Measurements from ENCODE around the gene HAUS2.
"Not testable (repeated sequence)": the region's sequence is repeated elsewhere in the genome, so short reads cannot be mapped to it uniquely, and the experiment has no call there.

The HAUS2 gene

DNA sequence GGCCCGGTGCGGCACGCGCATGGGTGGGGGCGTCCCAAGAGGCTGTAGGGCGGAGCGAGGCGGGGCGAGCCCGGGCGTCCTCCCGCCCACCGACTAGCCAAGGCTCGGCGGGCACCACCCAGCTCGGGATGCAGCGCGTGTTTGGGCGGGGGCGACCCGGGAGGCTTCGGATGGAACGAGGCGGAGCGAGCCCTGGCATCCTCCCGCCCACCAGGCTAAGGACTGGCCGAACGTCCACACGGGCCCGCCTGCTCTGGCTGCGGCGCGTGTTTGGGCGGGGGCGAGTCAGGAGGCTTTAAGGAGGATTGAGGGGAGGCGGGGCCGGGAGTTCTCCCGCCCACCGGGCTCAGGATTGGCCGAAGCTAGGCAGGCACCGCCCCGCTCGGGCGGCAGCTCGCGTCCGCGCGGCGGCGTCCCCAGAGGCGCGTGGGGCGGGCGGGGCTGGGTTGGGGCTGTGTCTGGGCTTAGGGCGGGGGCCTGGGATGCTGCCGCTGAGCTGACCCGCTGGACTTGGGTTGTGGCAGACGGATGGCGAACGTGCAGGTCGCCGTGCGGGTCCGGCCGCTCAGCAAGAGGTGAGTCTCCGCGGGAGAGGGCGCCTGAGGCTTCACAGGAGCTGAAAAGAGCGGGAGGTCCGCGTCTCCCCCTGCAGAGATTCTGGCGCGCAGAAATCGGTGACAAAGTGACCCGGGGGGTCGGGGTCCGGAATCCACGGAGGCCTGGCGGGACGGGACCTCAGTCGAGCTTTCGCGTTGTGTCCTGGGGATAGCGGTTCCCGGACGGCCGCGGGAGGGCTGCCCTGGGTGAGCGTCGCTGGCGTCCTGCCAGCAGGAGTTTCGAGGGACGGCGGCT lies 26.8 kb downstream of the HAUS2 start, which contains the start of gene STARD9:
Gene STARD9 (plus strand): TSS at position 419 of the 852 bp plus-strand sequence. CDS start 110 bp downstream, at position 529.
- peak; percentile 99 for DNase-seq (ENCODE audit: low spot score)

DNA sequence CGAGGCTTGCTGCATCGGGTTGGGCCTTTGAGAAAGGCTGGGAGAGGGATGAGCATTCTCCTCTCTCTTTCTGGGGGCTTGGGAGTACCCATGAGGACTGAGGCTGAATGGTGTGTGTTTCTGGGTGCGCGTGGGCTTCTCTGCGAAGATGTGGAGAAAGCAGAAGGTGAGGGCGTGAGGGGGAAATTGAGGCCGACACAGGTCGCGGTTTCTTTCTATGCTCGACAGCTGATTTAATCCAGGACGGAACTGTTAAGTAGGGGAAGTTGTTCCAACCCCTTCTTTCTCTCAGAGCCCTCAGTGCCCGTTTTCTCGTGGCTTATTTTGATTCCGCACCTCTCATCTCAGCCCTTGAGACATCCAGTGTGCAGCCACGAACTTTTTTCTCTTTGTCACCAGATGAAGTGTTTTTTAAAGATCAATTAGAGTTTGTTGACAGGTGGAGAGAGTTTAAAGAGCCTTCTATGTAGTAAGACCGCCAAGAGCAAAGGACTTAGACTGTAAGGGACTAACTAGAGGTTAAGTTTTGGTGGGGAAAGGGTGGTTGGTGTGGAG lies 27.5 kb downstream of the HAUS2 start:
- DNase-seq (ENCODE audit: low spot score) = peak; percentile 20

DNA sequence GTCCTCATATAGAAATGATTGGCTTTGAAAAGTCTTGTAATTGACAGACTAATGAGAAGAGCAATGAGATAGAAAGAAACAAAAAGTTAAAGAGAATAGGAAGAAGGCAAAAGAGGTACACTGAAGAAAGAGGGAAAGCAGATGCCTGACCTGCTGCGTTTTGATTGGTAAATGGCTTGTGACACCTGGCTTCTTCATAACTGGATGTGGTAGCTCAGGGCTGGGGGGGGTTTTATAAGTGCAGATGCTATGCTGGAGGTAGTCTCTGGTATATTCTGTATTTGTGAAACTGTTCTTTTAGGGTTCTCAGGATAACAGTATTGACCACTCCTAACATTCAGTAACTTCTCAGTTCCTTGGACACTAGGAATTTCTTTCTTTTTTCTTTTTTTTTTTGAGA lies 28.1 kb downstream of the HAUS2 start:
- DNase-seq (ENCODE audit: low spot score) = no peak

DNA sequence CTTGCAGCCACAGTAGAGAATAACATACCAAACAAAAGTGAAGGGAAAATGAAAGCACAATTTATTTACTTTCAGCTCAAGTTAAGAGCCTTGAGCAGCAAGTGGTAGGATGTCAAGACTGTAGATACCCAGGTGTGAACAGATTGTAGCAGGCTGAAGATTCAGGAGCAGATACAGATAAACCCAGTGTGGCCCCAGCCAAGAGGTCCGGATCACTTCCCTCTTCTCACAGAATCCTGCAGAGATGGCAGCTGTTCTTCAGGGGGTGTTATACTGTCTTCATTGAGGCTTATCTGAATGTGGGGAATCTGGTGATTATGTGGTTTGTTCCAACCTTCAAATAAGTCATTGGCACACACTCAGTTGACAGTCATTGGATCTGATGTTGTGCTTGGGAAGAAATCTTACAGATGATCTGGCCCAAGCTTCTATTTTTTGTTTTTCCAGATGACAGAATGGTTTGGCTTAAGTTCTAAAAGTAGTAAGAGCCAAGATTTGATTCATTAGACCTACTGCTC lies 28.9 kb downstream of the HAUS2 start:
- DNase-seq (ENCODE audit: low spot score) = no peak

DNA sequence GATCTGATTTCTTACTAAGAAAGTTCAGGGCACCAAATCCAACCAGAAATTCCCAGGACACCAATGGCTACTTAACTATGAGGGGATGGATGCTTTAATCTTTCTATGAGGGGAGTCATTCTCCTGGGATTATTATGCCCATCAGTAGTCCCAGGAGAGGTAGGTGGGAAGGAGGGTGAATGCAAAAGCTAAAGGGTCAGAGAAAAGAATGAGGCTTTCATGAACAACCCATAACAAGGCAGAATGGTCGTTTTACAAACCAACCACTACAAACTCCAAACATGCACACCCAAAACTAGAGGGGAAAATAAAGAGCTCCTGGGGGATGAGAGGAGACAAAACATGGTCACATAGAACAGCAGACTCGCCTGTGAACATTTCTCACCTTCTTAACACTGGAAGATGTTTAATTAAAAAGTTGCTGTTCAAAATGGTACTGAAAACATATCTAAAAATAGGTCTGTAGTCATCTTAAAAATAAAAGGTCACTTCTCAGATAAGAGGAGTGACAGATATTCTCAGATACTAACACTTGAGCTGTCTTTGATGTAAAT lies 30.4 kb downstream of the HAUS2 start:
- no peak for DNase-seq (ENCODE audit: low spot score)

DNA sequence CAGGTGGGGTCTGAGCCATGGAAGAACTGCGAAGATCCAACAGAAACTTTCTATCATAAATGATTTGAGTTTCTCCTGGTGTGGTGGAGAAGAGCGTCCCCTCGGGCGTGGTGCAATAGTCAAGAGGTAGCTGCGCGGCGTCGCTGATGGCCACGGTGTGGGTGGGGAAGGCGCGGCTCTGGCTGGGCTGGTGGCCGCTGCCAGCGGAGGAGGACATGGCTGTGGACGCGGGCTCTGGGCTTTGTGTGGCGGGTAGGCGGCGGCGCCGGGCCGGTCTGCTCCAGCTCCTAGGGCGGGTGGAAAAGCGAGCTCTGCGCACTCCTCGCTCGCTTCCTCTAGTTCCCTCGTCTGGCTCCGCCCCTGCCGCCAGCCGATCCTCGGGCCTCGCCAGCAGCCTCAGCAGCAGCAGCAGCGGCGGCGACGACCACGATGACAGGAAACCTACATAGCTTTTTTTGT lies 32.7 kb downstream of the HAUS2 start:
- DNase-seq (ENCODE audit: low spot score) = peak; percentile 82

DNA sequence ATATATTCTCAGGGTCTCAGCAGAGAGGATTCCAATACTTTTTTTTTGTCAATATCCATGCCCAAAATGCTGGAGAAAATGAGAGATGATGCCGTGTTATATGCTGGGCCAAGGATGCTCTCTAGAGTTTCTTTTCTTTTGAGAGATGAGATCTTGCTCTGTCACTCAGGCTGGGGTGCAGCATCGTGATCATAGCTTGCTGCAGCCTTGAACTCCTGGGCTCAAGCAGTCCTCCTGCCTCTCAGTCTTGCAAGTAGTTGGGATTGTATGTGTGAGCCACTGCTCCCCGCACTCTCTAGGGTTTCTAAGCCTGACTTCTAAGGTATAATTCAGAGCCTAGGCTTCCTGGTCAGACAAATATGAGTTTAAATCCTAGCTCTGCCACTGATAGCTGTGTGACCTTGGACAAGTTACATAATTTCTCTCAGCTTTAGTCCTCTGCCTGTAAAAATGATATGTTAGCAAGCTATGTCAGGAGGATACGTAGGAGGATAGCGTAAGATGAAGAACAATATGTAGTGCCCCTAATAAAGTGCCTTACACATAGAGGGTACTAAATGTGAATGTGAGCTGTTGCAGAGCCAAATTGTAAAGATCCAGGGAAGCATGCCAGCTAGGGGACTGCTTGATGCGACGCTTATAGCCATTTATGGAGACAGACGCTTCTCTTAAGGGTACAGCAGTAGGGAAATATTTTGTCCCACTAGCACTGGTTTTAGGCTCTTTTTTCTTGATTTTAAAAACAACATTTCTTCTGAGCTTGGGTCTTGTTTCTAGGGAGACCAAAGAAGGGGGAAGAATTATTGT lies 34.1 kb downstream of the HAUS2 start:
- no peak for DNase-seq (ENCODE audit: low spot score)

DNA sequence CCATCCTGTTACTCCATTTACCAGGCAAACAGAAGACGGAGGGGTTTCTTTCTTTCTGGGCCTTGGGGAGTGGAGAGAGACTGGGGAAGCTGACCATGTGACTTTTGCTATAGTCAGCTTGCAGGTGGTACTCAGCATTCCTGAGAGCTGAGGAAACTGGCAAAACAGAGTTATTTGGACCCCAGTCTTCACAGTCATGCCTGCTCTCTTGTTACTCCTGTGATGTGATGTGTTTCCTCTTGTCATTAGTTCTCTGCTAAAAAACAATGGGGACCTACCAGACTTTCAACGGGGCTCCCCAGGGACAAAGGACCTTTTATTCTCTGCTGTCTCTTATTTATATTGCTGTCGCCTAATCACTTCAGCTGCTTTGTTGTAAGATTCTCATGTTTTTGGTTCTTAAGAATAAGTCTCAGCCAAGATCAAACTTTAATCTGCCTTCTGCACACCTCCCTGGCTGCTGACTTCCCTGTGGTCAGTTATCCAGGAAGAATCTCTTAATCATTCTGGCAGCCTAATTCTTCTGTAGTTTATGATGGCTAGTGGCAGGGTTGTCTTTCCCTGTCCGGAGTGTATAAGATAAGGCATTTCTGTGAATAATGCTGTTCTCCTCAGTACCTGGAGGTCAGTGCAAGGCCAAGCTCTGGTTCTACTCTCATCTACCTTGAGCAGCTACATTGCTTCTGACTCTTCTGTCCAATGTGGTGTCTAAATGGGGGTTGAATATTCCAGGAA lies 35.6 kb downstream of the HAUS2 start:
- DNase-seq (ENCODE audit: low spot score) = no peak

DNA sequence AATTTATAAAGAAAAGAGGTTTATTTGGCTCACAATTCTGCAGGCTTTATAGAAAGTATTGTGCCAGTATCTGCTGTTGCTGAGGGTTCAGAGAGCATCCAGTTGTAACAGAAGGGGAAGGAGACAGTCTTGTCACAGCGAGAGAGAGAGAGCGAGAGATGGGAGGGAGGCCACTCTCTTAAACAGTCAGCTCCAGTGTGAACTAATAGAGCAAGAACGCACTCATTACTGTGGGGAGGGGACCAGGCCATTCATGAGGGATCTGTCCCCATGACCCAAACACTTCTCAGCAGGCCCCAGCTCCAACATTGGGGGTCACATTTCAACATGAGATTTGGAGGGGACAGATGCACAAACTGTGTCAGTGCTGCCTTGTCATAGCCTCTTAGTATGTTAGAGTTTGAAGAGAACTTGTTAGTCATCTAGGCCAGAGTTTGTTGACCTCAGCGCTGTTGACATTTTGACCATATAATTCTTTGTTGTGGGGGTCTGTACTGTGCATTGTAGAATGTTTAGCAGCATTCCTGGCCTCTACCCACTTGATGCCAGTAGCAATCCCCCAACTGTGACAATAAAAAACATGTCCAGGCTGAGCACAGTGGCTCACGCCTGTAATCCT lies 42.1 kb downstream of the HAUS2 start:
- no peak for DNase-seq (ENCODE audit: low spot score)

DNA sequence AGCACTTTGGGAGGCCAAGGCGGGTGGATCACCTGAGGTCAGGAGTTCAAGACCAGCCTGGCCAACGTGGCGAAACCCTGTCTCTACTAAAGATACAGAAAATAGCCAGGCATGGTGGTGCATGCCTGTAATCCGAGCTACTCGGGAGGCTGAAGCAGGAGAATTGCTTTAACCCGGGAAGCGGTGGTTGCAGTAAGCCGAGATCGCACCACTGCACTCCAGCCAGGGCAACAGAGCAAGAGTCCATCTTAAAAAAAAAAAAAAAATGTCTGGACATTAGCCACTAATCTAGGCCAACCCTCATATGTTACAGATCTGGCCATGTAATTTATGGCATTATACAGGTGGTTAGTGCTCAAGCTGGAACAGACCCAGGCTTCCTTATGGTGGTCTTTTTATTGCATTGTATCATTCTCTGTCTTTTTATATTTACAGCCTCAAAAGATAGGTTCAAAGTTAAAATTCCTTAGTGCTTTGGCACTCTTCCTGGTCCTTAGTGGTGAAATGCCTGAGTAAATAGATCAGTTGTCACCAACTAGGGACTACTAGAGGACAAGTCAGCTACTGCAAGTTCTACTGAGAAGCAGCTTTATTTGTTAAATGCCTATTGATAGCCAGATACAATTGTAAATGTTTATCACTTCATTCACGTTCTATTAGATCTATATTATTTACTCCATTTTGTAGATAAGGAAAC lies 42.7 kb downstream of the HAUS2 start:
- no peak for DNase-seq (ENCODE audit: low spot score)

DNA sequence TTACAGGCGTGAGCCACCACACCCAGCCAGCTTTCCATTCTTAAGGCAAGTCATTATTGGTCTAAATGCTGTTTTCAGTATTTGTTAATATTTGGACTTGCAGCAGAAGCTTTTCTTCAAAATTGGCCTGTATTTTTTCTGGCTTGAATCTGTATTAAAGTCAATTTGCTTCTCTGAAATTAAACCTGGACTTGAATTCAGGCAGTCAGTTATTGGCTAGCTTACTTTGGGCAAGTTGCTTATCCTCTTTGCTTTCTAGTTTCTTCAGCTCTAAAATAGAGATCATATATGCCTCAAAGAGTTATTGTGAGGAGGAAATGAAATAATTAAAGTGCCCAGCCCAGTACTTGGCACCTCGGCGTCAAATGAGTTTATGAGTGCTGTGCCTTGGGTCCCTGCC lies 44.1 kb downstream of the HAUS2 start:
- no peak for DNase-seq (ENCODE audit: low spot score)

DNA sequence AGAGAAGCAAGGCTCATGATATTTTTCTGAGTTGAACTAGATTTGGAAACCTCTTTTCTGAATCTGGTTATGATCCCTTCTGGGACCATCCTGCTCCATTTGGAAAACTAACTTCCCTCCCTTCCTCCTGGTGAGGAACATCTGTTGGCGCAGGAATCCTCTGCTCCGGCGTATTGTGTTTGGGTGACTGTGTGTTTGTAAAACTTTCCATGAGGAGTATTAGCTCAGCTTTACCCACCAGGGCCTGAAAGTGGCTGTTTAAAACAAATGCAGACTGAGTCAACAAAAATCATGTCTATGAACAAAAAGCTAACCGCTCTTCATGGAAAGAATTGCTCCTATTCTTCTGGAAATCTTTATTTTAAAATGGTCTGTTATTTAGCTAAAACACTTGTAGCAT lies 44.5 kb downstream of the HAUS2 start:
- no peak for DNase-seq (ENCODE audit: low spot score)

DNA sequence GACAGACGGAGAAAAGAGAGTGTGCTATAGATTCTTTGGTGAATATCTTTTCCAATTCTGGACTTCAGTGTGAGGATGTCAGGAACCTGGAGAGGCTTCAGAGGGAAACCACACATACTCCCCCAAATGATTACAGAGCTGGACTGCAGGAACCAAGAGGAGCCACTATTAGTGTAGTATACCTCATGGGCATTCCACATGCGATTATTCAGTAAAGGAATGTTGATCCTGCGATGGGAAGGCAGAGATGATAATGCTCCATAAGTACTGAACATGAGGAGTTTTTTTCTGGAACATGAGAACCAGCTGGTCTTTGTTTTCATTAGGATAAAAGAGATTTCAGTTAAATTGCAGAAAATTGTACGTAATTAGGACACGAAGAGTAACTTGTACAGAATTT lies 45.5 kb downstream of the HAUS2 start:
- DNase-seq (ENCODE audit: low spot score) = no peak

DNA sequence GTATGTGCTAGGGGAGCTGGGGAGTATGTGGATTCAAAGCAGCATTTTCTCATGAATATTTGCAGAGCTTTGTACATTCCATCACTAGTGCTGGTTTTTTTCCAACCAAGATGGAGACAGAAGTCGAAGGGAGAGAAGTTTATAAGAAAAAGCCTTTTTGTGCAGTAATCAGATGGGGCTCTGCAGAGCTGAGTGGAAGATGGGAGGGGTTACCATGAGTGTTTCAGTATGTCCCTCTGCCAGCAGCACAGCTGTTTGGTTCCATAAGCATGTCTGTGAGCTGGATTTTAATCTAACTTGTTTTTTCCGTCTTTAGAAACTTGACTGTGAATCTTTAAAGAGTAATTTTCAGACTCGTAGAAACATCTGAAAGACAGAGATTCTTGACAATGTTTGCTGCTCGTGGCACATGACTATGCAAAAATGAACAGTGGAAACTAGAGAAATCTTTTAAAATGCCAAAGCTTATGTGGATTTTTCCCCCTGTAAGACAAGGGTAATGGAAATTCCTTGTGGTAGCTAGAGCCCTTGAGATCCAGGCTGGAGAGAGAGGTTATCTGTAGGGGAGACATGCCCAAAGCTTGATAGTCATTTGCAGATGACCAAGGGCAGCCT lies 47.1 kb downstream of the HAUS2 start:
- no peak for DNase-seq (ENCODE audit: low spot score)

DNA sequence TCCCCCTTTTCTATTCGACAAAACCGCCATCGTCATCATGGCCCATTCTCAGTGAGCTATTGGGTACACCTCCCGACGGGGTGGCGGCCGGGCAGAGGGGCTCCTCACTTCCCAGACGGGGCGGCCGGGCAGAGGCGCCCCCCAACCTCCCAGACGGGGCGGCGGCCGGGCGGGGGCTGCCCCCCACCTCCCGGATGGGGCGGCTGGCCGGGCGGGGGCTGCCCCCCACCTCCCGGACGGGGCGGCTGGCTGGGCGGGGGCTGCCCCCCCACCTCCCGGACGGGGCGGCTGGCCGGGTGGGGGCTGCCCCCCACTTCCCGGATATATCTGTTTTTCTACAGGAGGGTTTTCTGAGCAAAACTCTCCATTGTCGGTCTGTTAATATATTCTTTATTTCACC lies 52.7 kb downstream of the HAUS2 start:
- DNase-seq (ENCODE audit: low spot score) = not testable (repeated sequence)

DNA sequence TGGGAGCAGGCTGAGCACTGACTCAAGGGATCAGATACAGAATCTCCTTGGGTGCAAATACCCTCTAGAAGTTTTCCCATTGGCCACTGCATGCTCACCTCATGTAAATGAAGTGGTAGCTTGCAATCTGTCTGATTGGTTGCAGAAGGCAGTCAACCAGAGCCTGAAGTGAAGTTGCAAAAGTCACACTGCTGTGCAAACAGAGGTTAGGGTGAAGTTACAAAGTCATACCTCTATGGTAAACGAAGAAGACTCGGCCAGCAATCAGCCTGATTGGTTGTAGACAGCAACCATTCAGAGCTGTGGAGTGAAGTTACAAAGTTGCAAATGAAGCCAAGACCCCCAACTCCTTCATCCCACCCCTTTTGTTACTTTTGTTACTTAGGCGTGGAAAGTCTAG lies 53.9 kb downstream of the HAUS2 start:
- DNase-seq (ENCODE audit: low spot score) = no peak

DNA sequence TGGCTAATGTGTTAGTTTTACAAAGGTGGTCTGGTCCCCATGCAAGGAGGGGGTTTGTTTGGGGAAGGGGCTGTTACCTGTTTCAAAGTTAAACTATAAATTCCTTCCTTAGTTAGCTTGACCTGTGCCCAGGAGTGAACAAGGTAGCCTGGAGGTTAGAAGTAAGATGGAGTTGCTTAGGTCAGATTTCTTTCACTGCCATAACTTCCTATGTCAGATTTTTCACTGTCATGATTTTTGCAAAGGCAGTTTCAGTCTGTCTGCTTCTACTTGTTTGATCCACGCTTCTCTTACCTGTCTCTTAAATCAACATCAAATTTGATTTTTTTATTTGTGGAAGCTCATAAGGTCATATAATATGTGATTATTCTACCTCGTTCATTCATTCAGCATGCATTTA lies 55.3 kb downstream of the HAUS2 start:
- DNase-seq (ENCODE audit: low spot score) = no peak

DNA sequence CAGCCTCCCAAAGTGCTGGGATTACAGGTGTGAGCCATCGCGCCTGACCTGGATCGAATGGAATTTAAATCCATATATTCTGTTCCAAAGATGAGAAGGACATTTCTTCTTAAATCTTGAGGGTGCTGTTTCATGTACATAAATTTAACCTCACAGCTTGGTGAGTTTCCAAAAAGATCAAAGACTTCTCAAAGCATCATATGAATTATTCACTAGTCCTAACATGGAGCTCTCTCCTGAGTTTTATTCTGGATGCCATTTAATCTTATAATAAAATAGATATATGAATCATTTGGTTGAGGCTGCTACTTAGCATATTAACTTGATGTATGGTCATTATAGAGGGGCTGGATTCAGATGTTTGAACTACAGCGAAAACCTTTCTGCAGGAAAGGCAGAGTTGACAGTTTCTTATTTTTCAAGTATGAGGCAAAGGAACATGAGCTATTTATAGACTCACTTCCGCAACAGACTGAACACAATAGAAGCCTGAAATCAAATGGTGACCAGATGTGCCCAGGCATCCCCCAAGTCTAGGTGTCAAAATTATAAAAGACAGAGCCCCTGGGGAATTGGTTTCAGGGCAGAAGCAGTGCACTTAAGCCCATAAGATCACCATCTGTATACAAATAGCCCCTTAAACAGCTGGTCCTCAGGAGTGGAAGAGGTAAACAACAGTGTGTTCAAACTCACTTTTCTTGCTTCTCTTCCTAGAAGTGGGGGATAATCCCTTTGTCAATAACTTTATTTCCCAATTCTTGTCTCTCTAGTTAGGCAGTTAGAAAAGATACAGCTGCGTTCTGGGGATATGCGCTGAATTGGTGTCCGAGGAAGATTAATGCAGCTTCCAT lies 56.5 kb downstream of the HAUS2 start:
- no peak for DNase-seq (ENCODE audit: low spot score)

DNA sequence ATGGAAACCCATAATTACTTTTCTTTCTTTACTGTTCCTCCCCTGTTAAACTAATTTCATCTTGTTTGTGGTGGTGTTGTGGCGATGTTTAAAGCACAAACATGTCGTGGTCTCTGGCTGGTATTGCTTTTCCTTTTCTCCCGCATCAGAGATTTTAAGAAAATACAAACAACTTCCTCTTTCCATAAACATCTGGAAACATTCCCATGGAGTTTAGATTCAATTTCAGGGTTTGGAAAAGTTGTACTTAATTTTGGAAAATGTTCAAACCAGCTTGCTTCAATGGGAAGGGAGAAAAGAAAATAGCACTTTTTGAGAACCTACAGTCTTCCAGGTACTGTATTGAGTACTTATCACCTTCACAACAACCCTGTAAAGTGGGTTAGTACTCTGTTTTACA lies 57.2 kb downstream of the HAUS2 start:
- no peak for DNase-seq (ENCODE audit: low spot score)
